Posterior vena cava (tissue), 2 donors: Measurements from ENCODE around the gene FOXQ1. TPM values are rescaled to one million over a fixed set of nuclear protein-coding genes. Genes with fewer than 3 reads are reported as not detected.
"Not testable (repeated sequence)": the region's sequence is repeated elsewhere in the genome, so short reads cannot be mapped to it uniquely, and the experiment has no call there.

ENCODE experiments used
- DNase-seq: peaks from one replicate; pipeline ENCODE4 v3.0.0-alpha.2; 2020; ENCODE audit warnings: low spot score
- intact Hi-C, 2 donors: fragments of 100-400 bp; cut with DNase I; formaldehyde crosslinking; loops; one replicate each; pipeline versions ENCODE4 v1.14.1 to v1.14.2; 2022 to 2023
- total RNA-seq, 2 donors: library from RNA; stranded (reverse); fragmentation: NEBNext Ultra II Directional; extraction: Animal tissue kit (Norgen Biotek cat#: 25700); gene quantifications; one replicate each; pipeline ENCODE4 v1.2.1, GENCODE V29; 2021
- donor health status: DM: yes; HTN: yes; CAD: no.
- donor health status: DM: yes; HTN: yes; CAD: no.

FOXQ1 gene
- total RNA-seq, 2 donors from 2014 or later: not detected

DNA sequence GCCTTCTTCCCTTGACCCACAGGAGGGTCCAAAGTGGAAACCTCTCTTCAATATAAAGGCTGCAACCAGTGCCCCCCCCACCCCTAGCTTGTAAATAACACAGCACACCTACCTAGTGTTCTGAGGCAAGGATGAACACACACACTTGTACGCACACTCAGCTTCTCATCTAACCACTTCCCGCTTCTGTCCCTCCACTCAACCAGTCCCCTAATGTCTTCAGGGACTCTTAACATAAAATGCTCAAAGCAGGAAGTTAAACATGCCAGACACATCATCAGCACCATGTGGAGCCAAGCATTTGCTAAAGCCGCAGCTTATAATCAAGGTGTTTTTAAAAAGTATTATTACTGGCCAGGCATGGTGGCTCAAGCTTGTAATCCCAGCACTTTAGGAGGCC lies 35.3 kb downstream of the FOXQ1 start:
- intact Hi-C loops: no loop called here
- no peak for DNase-seq

DNA sequence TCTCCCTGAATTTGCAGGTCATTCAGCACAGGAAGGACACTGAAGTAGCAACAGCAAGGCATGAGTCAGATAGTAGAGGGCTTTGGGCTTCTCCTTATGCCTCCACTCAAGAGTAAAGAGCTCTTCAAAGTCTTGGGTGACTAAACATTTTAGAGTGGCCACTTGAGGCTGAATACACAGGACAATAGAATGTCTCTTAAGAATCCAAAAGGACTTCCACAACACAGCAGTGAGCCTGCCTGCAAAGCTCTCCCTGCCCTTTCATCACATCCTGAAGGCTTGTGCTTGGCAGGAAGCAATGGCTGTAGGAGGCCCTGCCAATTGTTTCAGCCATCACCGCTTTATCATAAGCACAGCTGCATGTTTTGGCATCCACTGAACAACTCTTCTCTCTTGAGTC lies 36.8 kb downstream of the FOXQ1 start:
- DNase-seq: no peak

DNA sequence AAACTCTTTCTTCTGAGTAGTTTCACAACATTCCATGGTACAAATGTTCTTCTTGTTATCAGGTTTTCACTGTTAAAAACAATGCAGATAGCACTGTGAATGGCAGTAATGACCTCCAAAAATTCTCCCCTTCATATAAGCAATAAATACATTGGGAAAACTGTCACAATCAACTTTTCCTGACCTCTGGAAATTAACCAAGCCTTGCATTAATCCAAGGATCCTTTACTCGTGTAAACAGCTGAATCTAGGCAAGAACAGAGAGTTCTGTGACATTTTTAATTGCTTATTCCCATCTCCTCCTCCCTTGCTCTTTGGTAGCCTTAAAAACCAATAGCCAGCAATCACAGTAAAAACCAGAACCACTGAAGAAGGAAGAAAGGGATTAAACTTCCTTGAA lies 37.8 kb downstream of the FOXQ1 start:
- DNase-seq: no peak
- intact Hi-C loops: no loop called here

More for the DNA sequence above, 36.8 kb downstream of the FOXQ1 start:
- intact Hi-C loops: no loop called here

DNA sequence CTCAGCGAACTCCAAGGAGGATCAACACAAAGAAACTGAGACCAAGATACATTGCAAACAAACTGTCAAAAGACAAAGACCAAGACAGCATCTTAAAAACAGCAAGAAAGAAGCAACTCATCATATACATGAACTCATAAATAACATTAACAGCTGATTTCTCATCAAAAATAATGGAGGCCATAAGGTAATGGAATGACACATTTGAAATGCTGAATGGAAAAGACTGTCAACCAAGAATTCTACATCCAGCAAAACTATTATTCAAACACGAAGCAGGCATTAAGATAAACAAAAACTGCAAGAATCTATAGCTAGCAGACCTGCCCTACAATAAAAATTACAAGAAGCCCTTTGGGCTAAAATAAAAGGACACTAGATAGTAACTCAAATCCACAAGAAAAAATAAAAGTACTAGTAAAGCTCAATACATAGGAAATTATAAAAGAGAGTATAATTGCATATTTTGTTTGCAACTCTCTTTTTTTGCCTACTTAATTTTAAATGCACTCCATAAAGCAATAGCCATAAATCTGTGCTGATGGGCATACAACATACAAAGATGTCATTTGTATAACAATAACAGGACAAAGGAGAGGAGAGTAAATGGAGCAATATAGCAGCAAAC lies 39.6 kb downstream of the FOXQ1 start:
- intact Hi-C loops: no loop called here

DNA sequence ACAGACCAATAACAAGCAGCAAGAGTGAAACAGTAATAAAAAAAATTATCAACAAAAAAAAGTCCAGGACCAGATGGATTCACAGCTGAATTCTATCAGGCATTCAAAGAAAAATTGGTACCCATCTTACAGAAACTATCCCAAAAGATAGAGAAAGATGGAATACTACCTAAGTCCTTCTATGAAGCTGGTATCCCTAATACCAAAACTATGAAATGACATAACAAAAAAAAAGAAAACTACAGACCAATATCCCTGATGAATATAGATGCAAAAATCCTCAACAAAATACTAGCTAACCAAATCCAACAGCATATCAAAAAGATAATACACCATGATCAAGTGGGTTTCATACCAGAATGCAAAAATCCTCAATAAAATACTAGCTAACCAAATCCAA lies 43.2 kb downstream of the FOXQ1 start:
- DNase-seq, intact Hi-C loops: not testable (repeated sequence)

More for the DNA sequence above, 39.6 kb downstream of the FOXQ1 start:
- DNase-seq: no peak

DNA sequence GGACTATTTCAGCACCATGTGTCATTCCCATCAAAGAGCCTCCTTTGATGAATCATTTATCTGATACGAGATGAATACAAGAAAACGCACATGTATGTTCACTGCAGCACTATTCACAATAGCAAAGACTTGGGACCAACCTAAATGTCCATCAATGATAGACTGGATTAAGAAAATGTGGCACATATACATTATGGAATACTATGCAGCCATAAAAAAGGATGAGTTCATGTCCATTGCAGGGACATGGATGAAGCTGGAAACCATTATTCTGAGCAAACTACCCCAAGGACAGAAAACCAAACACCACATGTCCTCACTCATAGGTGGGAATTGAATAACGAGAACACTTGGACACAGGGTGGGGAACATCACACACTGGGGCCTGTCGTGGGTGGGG lies 49.8 kb downstream of the FOXQ1 start:
- intact Hi-C loops, DNase-seq: not testable (repeated sequence)

DNA sequence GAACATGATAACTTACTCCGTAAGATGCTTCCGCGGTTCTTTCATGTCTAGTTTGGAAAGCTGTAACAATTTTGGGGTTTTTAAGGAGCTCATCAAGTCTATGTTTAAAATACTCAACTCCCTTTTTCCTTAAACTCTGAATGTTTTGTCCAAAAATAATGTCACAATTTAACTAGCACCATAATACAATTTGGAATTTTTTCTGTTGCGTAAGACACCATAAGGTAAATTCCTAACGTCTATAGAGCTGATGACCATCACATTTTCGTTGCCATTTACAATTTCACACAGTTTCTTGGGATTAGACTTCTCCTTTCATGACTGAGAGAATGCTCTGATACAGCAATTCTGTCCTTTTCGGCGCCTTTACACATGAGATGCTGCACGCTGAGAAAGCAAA lies 50.7 kb downstream of the FOXQ1 start:
- intact Hi-C loops: no loop called here
- DNase-seq: no peak

DNA sequence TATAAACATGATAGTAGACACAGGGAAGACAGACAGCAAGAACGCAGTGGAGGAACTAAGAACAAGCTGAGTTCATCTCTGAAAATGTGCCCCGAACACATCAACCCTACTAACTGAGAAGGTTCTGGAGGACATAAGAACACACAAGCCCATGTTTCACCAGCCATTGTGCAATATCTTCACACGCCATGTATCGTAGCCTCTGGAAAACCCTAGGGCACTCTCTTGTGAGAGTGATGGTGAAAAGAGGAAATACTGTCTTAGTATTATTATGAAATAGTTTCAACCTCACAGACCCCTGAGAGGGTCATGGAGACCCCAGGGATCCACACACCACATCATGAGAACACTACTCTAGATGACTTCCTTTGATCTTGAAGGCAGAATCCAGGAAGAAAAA lies 51.4 kb downstream of the FOXQ1 start:
- intact Hi-C loops: no loop called here
- DNase-seq: no peak

DNA sequence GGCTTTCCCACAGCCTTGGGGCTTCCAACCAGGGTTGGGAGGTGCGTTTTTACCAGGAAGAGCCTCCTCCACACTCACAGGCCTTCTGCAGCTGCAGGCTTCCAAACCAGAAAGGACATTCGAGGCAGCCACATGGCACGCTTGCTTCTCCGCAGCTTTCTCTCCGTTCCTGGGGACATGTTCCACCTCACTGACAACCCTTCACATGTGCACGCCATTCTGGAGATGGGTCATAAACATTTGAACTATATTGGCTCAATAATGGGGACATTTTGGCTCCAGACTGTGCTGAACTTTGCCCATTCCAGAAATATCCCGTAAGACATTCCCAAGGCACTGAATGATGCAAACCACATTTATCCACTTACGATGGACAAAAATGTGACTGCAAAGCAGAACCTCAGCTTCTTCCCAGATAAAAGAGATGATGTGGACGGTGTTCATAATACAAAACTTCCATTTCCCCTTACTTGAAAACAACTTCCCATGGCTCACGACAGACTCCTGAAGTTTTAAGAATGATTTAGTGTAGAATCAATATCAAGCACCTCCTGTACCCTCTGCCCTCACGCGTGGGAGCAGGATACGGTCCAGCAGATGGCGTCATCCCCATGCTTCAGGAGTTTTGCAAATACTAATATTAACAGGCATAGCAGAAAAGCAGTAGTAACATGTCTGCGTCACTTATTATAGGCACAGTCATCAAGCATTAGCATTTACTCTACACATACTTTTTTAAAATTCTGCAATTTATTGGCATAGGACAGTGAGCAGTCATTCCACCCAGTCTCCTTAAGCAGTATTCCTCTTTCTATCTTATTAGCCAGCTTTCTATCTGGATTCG lies 52.1 kb downstream of the FOXQ1 start:
- intact Hi-C loops: no loop called here
- DNase-seq: no peak

Other genes with a start within 250 kb of the FOXQ1 start
- gene FOXF2, start 77.5 kb downstream of the FOXQ1 start, total RNA-seq: 1 to 10 TPM in 1 of 2 donors, under 1 TPM in 1; 0.71 to 1.2 TPM